Thyroid gland (tissue), 4 donors: ENCODE measurements around the gene PLG. TPM values are rescaled to one million over a fixed set of nuclear protein-coding genes. Genes with fewer than 3 reads are reported as not detected.

ENCODE experiments used
- DNase-seq, 2 donors: peaks; one replicate each; pipeline ENCODE4 v3.0.0-alpha.2; 2019
- H3K27ac ChIP-seq, 3 donors: fragments of 200-600 bp; sonication (generic); 1 replicate in 2 of 3; 2 replicates in 1 of 3; pipeline ENCODE4 v1.5.1; 2016 to 2019; ENCODE audit warnings: mild to moderate bottlenecking in 1 of 3, moderate library complexity in 1 of 3
- H3K27me3 ChIP-seq: fragments of 200-600 bp; sonication (generic); one replicate; pipeline ENCODE4 v1.5.1; 2019
- H3K36me3 ChIP-seq, 2 donors: fragments of 200-600 bp; sonication (generic); one replicate each; pipeline ENCODE4 v1.5.1; 2016 to 2019
- H3K4me1 ChIP-seq, 2 donors: fragments of 200-600 bp; sonication (generic); one replicate each; pipeline ENCODE4 v1.5.1; 2017 to 2019
- H3K4me3 ChIP-seq, 3 donors: fragments of 200-600 bp; sonication (generic); replicated peaks in 1 of 3; 1 replicate in 2 of 3; 2 replicates in 1 of 3; pipeline ENCODE4 v1.5.1; 2016; ENCODE audit warnings: mild to moderate bottlenecking in 1 of 3
- H3K9me3 ChIP-seq: fragments of 200-600 bp; sonication (generic); one replicate; pipeline ENCODE4 v1.5.1; 2017
- CTCF ChIP-seq, 6 experiments: fragments of 200-600 bp in 3 of 6; fragments of 450-650 bp in 3 of 6; sonication (generic) in 3 of 6; IDR thresholded peaks; one replicate each; pipeline ENCODE4 v1.5.1; 2016 to 2019; ENCODE audit warnings: antibody characterized with exemption in 6 of 6, mild to moderate bottlenecking in 2 of 6, inconsistent platforms in 1 of 6, moderate library complexity in 1 of 6
- POLR2A ChIP-seq, 2 donors: fragments of 450-650 bp; IDR thresholded peaks; one replicate each; pipeline ENCODE4 v1.6.1; 2017; ENCODE audit warnings: antibody characterized with exemption in 2 of 2, mild to moderate bottlenecking in 2 of 2, moderate library complexity in 1 of 2
- WGBS, 2 donors: methylation state at CpG; one replicate each; pipeline ENCODE4 v1.1.5; 2017; 5-methylcytosine and 5-hydroxymethylcytosine counted together
- intact Hi-C: fragments of 100-400 bp; cut with DNase I; formaldehyde crosslinking; loops from one replicate; pipeline ENCODE4 v1.15.1; 2023
- total RNA-seq, 4 donors: library from RNA; depleted of rRNA; stranded (reverse); fragments of >200 nt; gene quantifications; one replicate each; pipeline ENCODE4 v1.2.3, GENCODE V29; 2016

Gene PLG
- total RNA-seq, 4 donors from 2014 or later: not detected

GRCh38 chr6:160765412-160765811, 63.4 kb downstream of the PLG start:
- H3K27me3 ChIP-seq: no peaks in the 10 kb centered on the region
- intact Hi-C loops: no loop called here
- DNase-seq: no peak

GRCh38 chr6:160766657-160766988, 64.6 kb downstream of the PLG start:
- Histone ChIP-seq H3K27ac (no peak overlapping the region), H3K27me3 (no peaks in the 10 kb centered on the region), H3K4me1 (peaks cover 0 to 9% of the 10 kb centered on the region in 2 donors), H3K9me3 (no peaks in the 10 kb centered on the region), H3K36me3 (no peaks in the 10 kb centered on the region), H3K4me3 (peak overlapping the region in 1 of 3 donors; percentile 43)
- WGBS, 2 donors: 31 to 33% methylated on average over 7 of the region's 7 CpGs
- DNase-seq: no peak
- intact Hi-C loops: no loop called here
- no peak for TF ChIP-seq POLR2A (IDR thresholded peaks at IDR 0.05)
- TF ChIP-seq CTCF (IDR thresholded peaks at IDR 0.05): no peak

More at GRCh38 chr6:160765412-160765811, 63.4 kb downstream of the PLG start:
- H3K9me3 ChIP-seq: no peaks in the 10 kb centered on the region
- H3K4me1 ChIP-seq: peaks cover 0 to 9% of the 10 kb centered on the region in 2 donors
- no peak overlapping the region for H3K27ac ChIP-seq
- H3K4me3 ChIP-seq: no peak overlapping the region
- 70 to 72% methylated on average over 8 of the region's 8 CpGs for WGBS, 2 donors
- TF ChIP-seq CTCF (IDR thresholded peaks at IDR 0.05) (no peak), POLR2A (IDR thresholded peaks at IDR 0.05) (no peak)
- H3K36me3 ChIP-seq: no peaks in the 10 kb centered on the region

GRCh38 chr6:160766989-160767646, 65.1 kb downstream of the PLG start:
- no peak for TF ChIP-seq POLR2A (IDR thresholded peaks at IDR 0.05)
- peak; percentile 26 to 78 (median 48) for TF ChIP-seq CTCF (IDR thresholded peaks at IDR 0.05)
- H3K9me3 ChIP-seq: no peaks in the 10 kb centered on the region
- H3K36me3 ChIP-seq: no peaks in the 10 kb centered on the region
- H3K4me1 ChIP-seq: peaks cover 0 to 9% of the 10 kb centered on the region in 2 donors
- H3K27me3 ChIP-seq: no peaks in the 10 kb centered on the region
- intact Hi-C loops: no loop called here
- peak overlapping the region in 1 of 3 donors; percentile 43 for H3K4me3 ChIP-seq
- peak; percentile 55 to 70 for DNase-seq
- WGBS, 2 donors: 1% methylated on average over 23 to 32 of the region's 55 CpGs
- no peak overlapping the region for H3K27ac ChIP-seq

- no peak for DNase-seq
- intact Hi-C loops: no loop called here
- H3K27ac ChIP-seq: no peak overlapping the region
Observed at GRCh38 chr6:160767647-160768019, 65.6 kb downstream of the PLG start.

More at GRCh38 chr6:160767647-160768019, 65.6 kb downstream of the PLG start:
- no peaks in the 10 kb centered on the region for H3K9me3 ChIP-seq
- H3K4me1 ChIP-seq: peaks cover 0 to 9% of the 10 kb centered on the region in 2 donors
- no peaks in the 10 kb centered on the region for H3K36me3 ChIP-seq
- WGBS, 2 donors: 47 to 57% methylated on average over 5 of the region's 5 CpGs
- peak overlapping the region in 1 of 3 donors; percentile 43 for H3K4me3 ChIP-seq
- no peak for TF ChIP-seq POLR2A (IDR thresholded peaks at IDR 0.05)
- TF ChIP-seq CTCF (IDR thresholded peaks at IDR 0.05): no peak
- H3K27me3 ChIP-seq: no peaks in the 10 kb centered on the region
